Esophagus (tissue), 2 donors: Measurements from ENCODE around the gene SCNN1G. TPM values are rescaled to one million over a fixed set of nuclear protein-coding genes. Genes with fewer than 3 reads are reported as not detected.

Source experiments
- H3K27ac ChIP-seq, 2 donors: one replicate each; pipeline ENCODE4 v1.5.1; 2013; ENCODE audit warnings: low read depth in 2 of 2, mild to moderate bottlenecking in 2 of 2, inconsistent platforms in 1 of 2, low read length in 1 of 2, moderate library complexity in 1 of 2
- H3K27me3 ChIP-seq, 2 donors: one replicate each; pipeline ENCODE4 v1.6.1; 2013; ENCODE audit warnings: low read length in 2 of 2, control low read depth in 1 of 2, mild to moderate bottlenecking in 1 of 2; ENCODE audit not compliant: insufficient read depth in 2 of 2, control insufficient read depth in 1 of 2
- H3K36me3 ChIP-seq, 2 donors: one replicate each; pipeline ENCODE4 v1.6.1; 2013; ENCODE audit warnings: low read length in 1 of 2; ENCODE audit not compliant: control insufficient read depth in 2 of 2, insufficient read depth in 2 of 2
- H3K4me1 ChIP-seq, 2 donors: one replicate each; pipeline ENCODE4 v1.6.1; 2013; ENCODE audit warnings: low read length in 1 of 2; ENCODE audit not compliant: control insufficient read depth in 2 of 2, insufficient read depth in 2 of 2
- H3K4me3 ChIP-seq, 2 donors: one replicate each; pipeline ENCODE4 v1.5.1; 2013; ENCODE audit warnings: low read length in 2 of 2, mild to moderate bottlenecking in 2 of 2, low read depth in 1 of 2, moderate library complexity in 1 of 2
- H3K9me3 ChIP-seq, 2 donors: one replicate each; pipeline ENCODE4 v1.6.1; 2013; ENCODE audit warnings: mild to moderate bottlenecking in 2 of 2, low read depth in 1 of 2, low read length in 1 of 2, moderate library complexity in 1 of 2; ENCODE audit not compliant: control insufficient read depth in 2 of 2, insufficient read depth in 1 of 2
- WGBS, 2 donors: extraction: QIAGEN DNeasy Blood & Tissue Kit; methylation state at CpG; one replicate each; pipeline ENCODE4 v1.1.7; 2013; 5-methylcytosine and 5-hydroxymethylcytosine counted together
- polyA plus RNA-seq, 2 donors: library from polyadenylated mRNA; stranded (reverse); fragments of 200-250 nt; gene quantifications; one replicate each; pipeline ENCODE4 v1.2.3, GENCODE V29; 2013
- donor health status: healthy with polysubstance abuse.
- donor health status: Bipolar disorder and iron deficiency.

SCNN1G gene
- polyA plus RNA-seq, 2 donors = 6.1 to 11.2 TPM

- H3K9me3 ChIP-seq = no peaks in the 10 kb centered on the region
- H3K4me3 ChIP-seq = no peak overlapping the region
- H3K36me3 ChIP-seq = no peaks in the 10 kb centered on the region
- 44 to 52% methylated on average over 7 of the region's 7 CpGs for WGBS, 2 donors
- no peaks in the 10 kb centered on the region for H3K27me3 ChIP-seq
- no peak overlapping the region for H3K27ac ChIP-seq
- no peaks in the 10 kb centered on the region for H3K4me1 ChIP-seq
Measured at GRCh38 chr16:23172583-23172982, 10.0 kb upstream of the SCNN1G start.

GRCh38 chr16:23172994-23173393, 9.6 kb upstream of the SCNN1G start:
- no peaks in the 10 kb centered on the region for H3K36me3 ChIP-seq
- H3K4me3 ChIP-seq = no peak overlapping the region
- H3K27ac ChIP-seq = no peak overlapping the region
- H3K9me3 ChIP-seq = no peaks in the 10 kb centered on the region
- 88 to 89% methylated on average over 3 of the region's 3 CpGs for WGBS, 2 donors
- no peaks in the 10 kb centered on the region for H3K4me1 ChIP-seq
- H3K27me3 ChIP-seq = no peaks in the 10 kb centered on the region

- Histone ChIP-seq H3K36me3 (no peaks in the 10 kb centered on the region), H3K4me1 (no peaks in the 10 kb centered on the region), H3K27ac (no peak overlapping the region), H3K27me3 (no peaks in the 10 kb centered on the region), H3K4me3 (no peak overlapping the region), H3K9me3 (no peaks in the 10 kb centered on the region)
- 36 to 38% methylated on average over 2 of the region's 2 CpGs for WGBS, 2 donors
Measured at GRCh38 chr16:23174622-23175021, 7.9 kb upstream of the SCNN1G start.

- no peaks in the 10 kb centered on the region for H3K27me3 ChIP-seq
Measured at GRCh38 chr16:23175651-23176050, 6.9 kb upstream of the SCNN1G start.

GRCh38 chr16:23181506-23181905, 1.0 kb upstream of the SCNN1G start:
- WGBS, 2 donors = 88 to 92% methylated on average over 4 of the region's 4 CpGs
- H3K27ac ChIP-seq = no peak overlapping the region
- H3K4me1 ChIP-seq = peaks cover 2 to 6% of the 10 kb centered on the region in 2 donors
- H3K4me3 ChIP-seq = no peak overlapping the region
- no peaks in the 10 kb centered on the region for H3K9me3 ChIP-seq
- no peaks in the 10 kb centered on the region for H3K27me3 ChIP-seq
- H3K36me3 ChIP-seq = peaks cover 0 to 4% of the 10 kb centered on the region in 2 donors

More at GRCh38 chr16:23175651-23176050, 6.9 kb upstream of the SCNN1G start:
- Histone ChIP-seq H3K4me1 (no peaks in the 10 kb centered on the region), H3K4me3 (no peak overlapping the region), H3K9me3 (no peaks in the 10 kb centered on the region), H3K36me3 (no peaks in the 10 kb centered on the region), H3K27ac (no peak overlapping the region)

DNA sequence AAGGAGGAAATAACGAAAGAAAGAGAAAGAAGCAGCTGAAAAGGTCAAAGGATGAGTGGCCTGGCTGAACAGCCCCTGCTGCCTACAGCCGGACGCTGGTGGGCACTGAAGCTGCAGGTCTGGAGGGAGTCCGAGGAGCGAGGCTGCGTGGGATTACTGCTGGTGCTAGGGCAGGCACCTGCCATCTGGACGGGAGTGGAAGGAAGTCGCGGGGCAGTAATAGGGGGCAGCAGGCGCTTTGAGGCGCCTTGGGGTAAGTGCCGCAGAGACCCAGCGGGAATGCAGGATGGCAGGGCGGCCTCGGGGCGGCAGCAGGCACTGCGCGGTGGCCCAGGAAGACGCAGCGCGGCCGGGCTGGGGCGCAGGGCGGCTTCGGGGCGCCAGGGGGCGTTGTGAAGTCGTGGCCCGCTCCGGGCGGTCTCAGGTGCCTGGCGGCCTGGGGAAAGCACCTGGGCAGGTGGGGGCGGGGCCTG, 303 bp upstream of the SCNN1G start:
- WGBS, 2 donors = 3 to 4% methylated on average over 24 to 33 of the region's 33 CpGs
- H3K9me3 ChIP-seq = no peaks in the 10 kb centered on the region
- H3K4me1 ChIP-seq = peaks cover 2 to 6% of the 10 kb centered on the region in 2 donors
- H3K27ac ChIP-seq = no peak overlapping the region
- H3K36me3 ChIP-seq = peaks cover 0 to 4% of the 10 kb centered on the region in 2 donors
- H3K27me3 ChIP-seq = no peaks in the 10 kb centered on the region
- H3K4me3 ChIP-seq = peak overlapping the region; percentile 18 to 69

GRCh38 chr16:23183543-23183862, 958 bp downstream of the SCNN1G start:
- H3K4me1 ChIP-seq = peaks cover 2 to 6% of the 10 kb centered on the region in 2 donors
- H3K4me3 ChIP-seq = peak overlapping the region; percentile 69
- no peaks in the 10 kb centered on the region for H3K9me3 ChIP-seq
- H3K36me3 ChIP-seq = peaks cover 0 to 4% of the 10 kb centered on the region in 2 donors
- H3K27me3 ChIP-seq = no peaks in the 10 kb centered on the region
- 8 to 13% methylated on average over 4 of the region's 4 CpGs for WGBS, 2 donors
- H3K27ac ChIP-seq = no peak overlapping the region

DNA sequence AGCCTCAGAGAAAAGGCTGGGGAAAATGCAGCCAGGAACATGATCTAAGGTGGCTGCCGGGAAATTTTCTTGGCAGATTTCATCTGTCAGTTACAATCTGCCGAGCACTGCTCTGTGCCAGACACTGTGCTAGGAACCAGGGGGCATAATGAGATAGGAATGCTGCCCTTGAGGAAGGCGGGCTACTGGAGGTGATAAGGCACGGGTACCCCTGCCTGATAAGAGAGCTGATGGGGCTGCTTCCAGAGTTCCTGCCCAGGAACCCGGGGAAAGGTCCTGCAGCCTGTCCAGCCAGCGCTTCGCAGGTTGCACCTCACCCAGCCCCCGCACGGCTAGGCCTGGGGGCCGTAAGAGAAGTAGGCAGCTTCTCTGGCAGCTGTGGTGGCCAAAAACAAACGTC, 3.1 kb downstream of the SCNN1G start:
- peak overlapping the region in 1 of 2 donors; percentile 19 for H3K4me3 ChIP-seq
- no peaks in the 10 kb centered on the region for H3K27me3 ChIP-seq
- H3K27ac ChIP-seq = no peak overlapping the region
- H3K36me3 ChIP-seq = peaks cover 0 to 9% of the 10 kb centered on the region in 2 donors
- H3K4me1 ChIP-seq = peaks cover 2 to 6% of the 10 kb centered on the region in 2 donors
- WGBS, 2 donors = 33 to 37% methylated on average over 11 of the region's 11 CpGs
- H3K9me3 ChIP-seq = no peaks in the 10 kb centered on the region

DNA sequence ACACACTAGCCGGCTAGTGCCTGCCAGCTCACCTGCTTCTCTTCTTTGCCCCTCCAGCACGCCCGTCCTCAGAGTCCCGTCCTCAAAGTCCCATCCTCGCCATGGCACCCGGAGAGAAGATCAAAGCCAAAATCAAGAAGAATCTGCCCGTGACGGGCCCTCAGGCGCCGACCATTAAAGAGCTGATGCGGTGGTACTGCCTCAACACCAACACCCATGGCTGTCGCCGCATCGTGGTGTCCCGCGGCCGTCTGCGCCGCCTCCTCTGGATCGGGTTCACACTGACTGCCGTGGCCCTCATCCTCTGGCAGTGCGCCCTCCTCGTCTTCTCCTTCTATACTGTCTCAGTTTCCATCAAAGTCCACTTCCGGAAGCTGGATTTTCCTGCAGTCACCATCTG, 3.6 kb downstream of the SCNN1G start:
- Histone ChIP-seq H3K27me3 (no peaks in the 10 kb centered on the region), H3K27ac (no peak overlapping the region), H3K9me3 (no peaks in the 10 kb centered on the region), H3K36me3 (peaks cover 0 to 9% of the 10 kb centered on the region in 2 donors), H3K4me1 (peaks cover 2 to 6% of the 10 kb centered on the region in 2 donors), H3K4me3 (no peak overlapping the region)
- 73 to 76% methylated on average over 24 of the region's 24 CpGs for WGBS, 2 donors

- Histone ChIP-seq H3K27ac (peak overlapping the region in 1 of 2 donors; percentile 50), H3K4me3 (no peak overlapping the region), H3K36me3 (peaks cover 0 to 9% of the 10 kb centered on the region in 2 donors), H3K4me1 (peaks cover 0 to 6% of the 10 kb centered on the region in 2 donors), H3K9me3 (no peaks in the 10 kb centered on the region), H3K27me3 (no peaks in the 10 kb centered on the region)
- 64 to 66% methylated on average over 3 of the region's 3 CpGs for WGBS, 2 donors
Measured at GRCh38 chr16:23187341-23187740, 4.8 kb downstream of the SCNN1G start.
